HepG2 (cell line): ENCODE results near the gene AREL1. TPM values are rescaled to one million over a fixed set of nuclear protein-coding genes. Genes with fewer than 3 reads are reported as not detected.

Experiments
- ETV5 ChIP-seq: IDR thresholded peaks from 2 replicates; pipeline ENCODE4 v1.6.1; 2018; ENCODE audit warnings: missing biosample characterization, missing genetic modification reagents, inconsistent platforms, borderline replicate concordance
- GLI4 ChIP-seq: sonication (generic); formaldehyde crosslinking; IDR thresholded peaks from 2 replicates; pipeline ENCODE4 v1.5.1; 2020; ENCODE audit warnings: missing genetic modification reagents, mild to moderate bottlenecking, moderate library complexity, borderline replicate concordance
- MAFF ChIP-seq: IDR thresholded peaks from 2 replicates; pipeline ENCODE4 v1.6.1; 2011; ENCODE audit warnings: low read depth, low read length, improper control_type of control experiment
- RAD21 ChIP-seq: fragments of 450-650 bp; formaldehyde crosslinking; IDR thresholded peaks from 2 replicates; pipeline ENCODE4 v1.5.0; 2020; ENCODE audit warnings: mild to moderate bottlenecking
- SAP130 ChIP-seq: IDR thresholded peaks from 2 replicates; pipeline ENCODE4 v1.6.1; 2016; ENCODE audit warnings: low read depth
- ZMYM3 ChIP-seq: sonication (generic); formaldehyde crosslinking; IDR thresholded peaks from 2 replicates; pipeline ENCODE4 v1.5.1; 2020; ENCODE audit warnings: mild to moderate bottlenecking, missing genetic modification reagents
- ZNF720 ChIP-seq: sonication (generic); formaldehyde crosslinking; IDR thresholded peaks from 2 replicates; pipeline ENCODE4 v1.4.0; 2020; ENCODE audit warnings: missing genetic modification reagents
- polyA plus RNA-seq, 8 experiments: library from polyadenylated mRNA; depleted of rRNA in 3 of 8; stranded (reverse) in 7 of 8; unstranded in 1 of 8; fragments of >200 nt; fragmentation: Illumina TruSeq in 4 of 8; extraction: Trizol in 4 of 8; gene quantifications; 2 replicates each; pipeline versions ENCODE4 v1.2.1 to v1.2.3, GENCODE V29; 2011 to 2016; ENCODE audit warnings: low read depth in 4 of 8, missing spikeins in 1 of 8, mixed read lengths in 1 of 8; ENCODE audit not compliant: insufficient read depth in 1 of 8
- total RNA-seq, 5 experiments: library from RNA; depleted of rRNA; stranded (reverse); fragments of >200 nt; fragmentation: Illumina TruSeq; extraction: Trizol; gene quantifications; 2 replicates each; pipeline ENCODE4 v1.2.3, GENCODE V29; 2016; ENCODE audit warnings: low read depth in 1 of 5
- TF ChIP-seq, protein P1 (sequence below): sonication (generic); formaldehyde crosslinking; IDR thresholded peaks from 2 replicates; pipeline ENCODE4 v1.4.0; 2020; ENCODE audit warnings: missing genetic modification reagents, borderline replicate concordance

The AREL1 gene
- total and polyA plus RNA-seq, 2 of the 13 experiments (the other 11 are each of a cell fraction or from before 2014, with no cell fraction given) = 21.3 to 25.4 TPM

DNA sequence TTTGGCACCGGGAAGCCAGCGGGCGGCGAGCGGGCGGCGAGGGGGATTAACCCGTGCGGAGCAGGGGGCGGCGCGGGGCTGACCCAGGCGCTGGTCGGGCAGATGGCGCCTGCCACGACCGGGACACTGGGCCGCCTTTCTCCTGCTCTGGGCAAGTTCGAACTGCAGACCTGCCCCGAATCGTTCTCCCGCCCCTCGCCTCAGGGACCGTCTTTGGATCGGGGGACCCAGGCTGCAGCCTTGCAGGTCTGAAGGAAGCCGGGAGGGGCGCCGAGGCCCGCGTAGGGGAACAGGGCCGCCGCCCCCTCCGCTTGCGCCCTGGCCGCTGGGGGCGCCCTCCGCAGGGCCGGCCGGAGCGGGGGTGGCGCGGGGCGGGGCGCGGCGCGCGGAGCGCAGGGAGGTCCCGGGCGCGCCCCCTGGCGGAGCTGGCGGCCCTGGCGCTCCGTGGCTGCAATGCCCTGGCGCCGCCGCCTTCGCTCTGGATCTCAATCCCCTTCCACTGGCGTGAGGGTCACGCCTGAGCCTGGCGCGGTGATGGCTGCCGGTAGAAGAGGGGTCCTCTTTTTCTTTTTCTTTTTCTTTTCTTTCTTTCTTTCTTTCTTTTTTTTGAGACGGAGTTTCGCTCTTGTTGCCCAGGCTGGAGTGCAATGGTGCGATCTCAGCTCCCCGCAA is 100.4 kb downstream of the AREL1 start (continued):
- TF ChIP-seq ETV5 (CRISPR knock-in tag) (0 out of 2 replicates have a peak, but pooled peaks have one; percentile 9), GLI4 (CRISPR knock-in tag) (no peak), MAFF (no peak), ZNF720 (CRISPR knock-in tag) (no peak), SAP130 (CRISPR knock-in tag) (0 out of 2 replicates have a peak, but pooled peaks have one; percentile 3), ZMYM3 (0 out of 2 replicates have a peak, but pooled peaks have one; percentile 28), RAD21 (CRISPR knock-in tag) (peak; percentile 69)
- TF ChIP-seq, protein P1, sequence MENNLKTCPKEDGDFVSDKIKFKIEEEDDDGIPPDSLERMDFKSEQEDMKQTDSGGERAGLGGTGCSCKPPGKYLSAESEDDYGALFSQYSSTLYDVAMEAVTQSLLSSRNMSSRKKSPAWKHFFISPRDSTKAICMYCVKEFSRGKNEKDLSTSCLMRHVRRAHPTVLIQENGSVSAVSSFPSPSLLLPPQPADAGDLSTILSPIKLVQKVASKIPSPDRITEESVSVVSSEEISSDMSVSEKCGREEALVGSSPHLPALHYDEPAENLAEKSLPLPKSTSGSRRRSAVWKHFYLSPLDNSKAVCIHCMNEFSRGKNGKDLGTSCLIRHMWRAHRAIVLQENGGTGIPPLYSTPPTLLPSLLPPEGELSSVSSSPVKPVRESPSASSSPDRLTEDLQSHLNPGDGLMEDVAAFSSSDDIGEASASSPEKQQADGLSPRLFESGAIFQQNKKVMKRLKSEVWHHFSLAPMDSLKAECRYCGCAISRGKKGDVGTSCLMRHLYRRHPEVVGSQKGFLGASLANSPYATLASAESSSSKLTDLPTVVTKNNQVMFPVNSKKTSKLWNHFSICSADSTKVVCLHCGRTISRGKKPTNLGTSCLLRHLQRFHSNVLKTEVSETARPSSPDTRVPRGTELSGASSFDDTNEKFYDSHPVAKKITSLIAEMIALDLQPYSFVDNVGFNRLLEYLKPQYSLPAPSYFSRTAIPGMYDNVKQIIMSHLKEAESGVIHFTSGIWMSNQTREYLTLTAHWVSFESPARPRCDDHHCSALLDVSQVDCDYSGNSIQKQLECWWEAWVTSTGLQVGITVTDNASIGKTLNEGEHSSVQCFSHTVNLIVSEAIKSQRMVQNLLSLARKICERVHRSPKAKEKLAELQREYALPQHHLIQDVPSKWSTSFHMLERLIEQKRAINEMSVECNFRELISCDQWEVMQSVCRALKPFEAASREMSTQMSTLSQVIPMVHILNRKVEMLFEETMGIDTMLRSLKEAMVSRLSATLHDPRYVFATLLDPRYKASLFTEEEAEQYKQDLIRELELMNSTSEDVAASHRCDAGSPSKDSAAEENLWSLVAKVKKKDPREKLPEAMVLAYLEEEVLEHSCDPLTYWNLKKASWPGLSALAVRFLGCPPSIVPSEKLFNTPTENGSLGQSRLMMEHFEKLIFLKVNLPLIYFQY (CRISPR knock-in tag) = peak; percentile 24; the same call in 1 of the 2 replicates
